Spleen (tissue), 7 donors: ENCODE data around the gene CCDC90B.

Experiments
- POLR2A ChIP-seq, 3 donors: fragments of 450-650 bp; IDR thresholded peaks; one replicate each; pipeline ENCODE4 v1.5.1; 2017; ENCODE audit warnings: antibody characterized with exemption in 3 of 3, mild to moderate bottlenecking in 1 of 3
- POLR2AphosphoS5 ChIP-seq, 3 donors: sonication (generic); formaldehyde crosslinking; IDR thresholded peaks; one replicate each; pipeline ENCODE4 v1.5.1; 2017; ENCODE audit warnings: antibody characterized with exemption in 3 of 3
- TF ChIP-seq, protein P1 (sequence below), 11 experiments: fragments of 200-600 bp in 7 of 11; fragments of 450-650 bp in 4 of 11; sonication (generic) in 4 of 11; IDR thresholded peaks in 8 of 11; conservative IDR thresholded peaks in 3 of 11; 1 replicate in 7 of 11; 2 replicates in 4 of 11; pipeline versions ENCODE4 v1.4.0 to v1.8.0; 2016 to 2021; ENCODE audit warnings: antibody characterized with exemption in 11 of 11, inconsistent platforms in 4 of 11, mild to moderate bottlenecking in 1 of 11
- donor health status: DM: no; HTN: no; CAD: no; lungs with moderate emphysema.
- donor health status: DM: no; HTN: no; CAD: no.
- donor health status: DM: no; HTN: no; CAD: no.

DNA sequence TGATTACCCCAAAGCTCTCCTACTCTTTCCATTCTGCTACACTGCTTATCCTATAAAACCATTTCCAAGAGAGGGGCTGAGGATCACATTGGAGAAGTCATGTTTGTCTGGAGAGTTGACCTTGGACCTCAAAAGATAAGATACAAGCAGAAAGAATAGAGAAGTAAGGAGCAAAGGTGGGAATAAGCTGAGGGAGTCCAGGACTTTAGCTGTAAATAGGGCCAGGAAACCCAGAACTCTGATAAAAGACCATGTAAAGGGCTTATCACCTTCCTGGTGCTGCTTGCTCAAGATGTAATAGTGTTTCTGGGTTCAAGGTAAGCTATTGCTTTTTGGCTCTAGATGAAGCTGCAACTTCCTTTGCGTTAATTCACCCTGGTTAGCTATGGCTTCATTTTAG, 32.8 kb upstream of the CCDC90B start:
- TF ChIP-seq, protein P1, sequence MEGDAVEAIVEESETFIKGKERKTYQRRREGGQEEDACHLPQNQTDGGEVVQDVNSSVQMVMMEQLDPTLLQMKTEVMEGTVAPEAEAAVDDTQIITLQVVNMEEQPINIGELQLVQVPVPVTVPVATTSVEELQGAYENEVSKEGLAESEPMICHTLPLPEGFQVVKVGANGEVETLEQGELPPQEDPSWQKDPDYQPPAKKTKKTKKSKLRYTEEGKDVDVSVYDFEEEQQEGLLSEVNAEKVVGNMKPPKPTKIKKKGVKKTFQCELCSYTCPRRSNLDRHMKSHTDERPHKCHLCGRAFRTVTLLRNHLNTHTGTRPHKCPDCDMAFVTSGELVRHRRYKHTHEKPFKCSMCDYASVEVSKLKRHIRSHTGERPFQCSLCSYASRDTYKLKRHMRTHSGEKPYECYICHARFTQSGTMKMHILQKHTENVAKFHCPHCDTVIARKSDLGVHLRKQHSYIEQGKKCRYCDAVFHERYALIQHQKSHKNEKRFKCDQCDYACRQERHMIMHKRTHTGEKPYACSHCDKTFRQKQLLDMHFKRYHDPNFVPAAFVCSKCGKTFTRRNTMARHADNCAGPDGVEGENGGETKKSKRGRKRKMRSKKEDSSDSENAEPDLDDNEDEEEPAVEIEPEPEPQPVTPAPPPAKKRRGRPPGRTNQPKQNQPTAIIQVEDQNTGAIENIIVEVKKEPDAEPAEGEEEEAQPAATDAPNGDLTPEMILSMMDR (IDR thresholded peaks at IDR 0.05 in 8 of 11, conservative IDR thresholded peaks at IDR 0.05 in 3 of 11) = no peak
- no peak for TF ChIP-seq POLR2A (IDR thresholded peaks at IDR 0.05)
- no peak for TF ChIP-seq POLR2AphosphoS5 (IDR thresholded peaks at IDR 0.05)
